HepG2 (cell line): ENCODE results near the gene CR1L. TPM values are rescaled to one million over a fixed set of nuclear protein-coding genes. Genes with fewer than 3 reads are reported as not detected.

Experiments
- ATAC-seq: fragments of 200-7000 bp; cut with Tn5 transposase; 3 replicates; pipeline ENCODE4 v1.9.1; 2020; ENCODE audit warnings: mild to moderate bottlenecking, moderate library complexity
- BruUV-seq: library from RNA; stranded (reverse); fragments of 400-500 nt; replicated peaks from 2 replicates; lab custom pipeline; 2021; lab: Mats Ljungman, UMichigan
- CTCF ChIA-PET: fragments of 300-600 bp; formaldehyde crosslinking; extraction: SDS; loops from one replicate; lab custom pipeline; 2021; ENCODE audit warnings: low total read pairs, inconsistent platforms, low intra/inter-chr PET ratio; lab: Yijun Ruan, JAX
- POLR2A ChIA-PET: fragments of 350-600 bp; sonication (Branson Sonifier 250); formaldehyde crosslinking; loops from one replicate; lab custom pipeline; 2020; ENCODE audit warnings: antibody characterized with exemption, inconsistent platforms; lab: Yijun Ruan, JAX
- DNase-seq: peaks from one replicate; pipeline ENCODE4 v3.0.0-alpha.2; 2015; ENCODE audit warnings: low spot score
- FAIRE-seq: peaks from 3 replicates; lab custom pipeline; 2011; peaks lifted over from hg19 to GRCh38; lab: Jason Lieb, UNC
- H2AFZ ChIP-seq: one replicate; pipeline ENCODE4 v1.6.1; 2011; ENCODE audit warnings: low read length, inconsistent platforms
- H3K27ac ChIP-seq: fragments of 300-600 bp; 3 replicates; pipeline ENCODE4 v1.8.0; 2011; ENCODE audit warnings: mixed run types, mild to moderate bottlenecking, mixed read lengths, low read length, inconsistent platforms; ENCODE audit not compliant: insufficient read depth; ENCODE audit errors: extremely low read length
- H3K27me3 ChIP-seq, 2 experiments: fragments of 200-600 bp in 1 of 2; 2 replicates in 1 of 2; 3 replicates in 1 of 2; pipeline versions ENCODE4 v1.6.0 to v1.8.0; 2011; ENCODE audit warnings: low read length in 2 of 2, mild to moderate bottlenecking in 2 of 2, moderate library complexity in 2 of 2, inconsistent platforms in 1 of 2; ENCODE audit not compliant: insufficient read depth in 2 of 2, control insufficient read depth in 1 of 2
- H3K36me3 ChIP-seq, 2 experiments: fragments of 200-600 bp in 1 of 2; replicated peaks in 1 of 2; 2 replicates in 1 of 2; 3 replicates in 1 of 2; pipeline versions ENCODE4 v1.5.1 to v1.8.0; 2011; ENCODE audit warnings: low read length in 2 of 2, inconsistent platforms in 1 of 2; ENCODE audit not compliant: insufficient read depth in 2 of 2, control insufficient read depth in 1 of 2
- H3K4me1 ChIP-seq: 2 replicates; pipeline ENCODE4 v1.5.1; 2012; ENCODE audit warnings: low read length, inconsistent platforms; ENCODE audit not compliant: insufficient read depth
- H3K4me2 ChIP-seq: 2 replicates; pipeline ENCODE4 v1.6.0; 2011; ENCODE audit warnings: low read depth, low read length, inconsistent platforms
- H3K4me3 ChIP-seq, 3 experiments: fragments of 200-600 bp in 1 of 3; sonication (generic), shearing (Covaris generic) in 1 of 3; replicated peaks in 1 of 3; 2 replicates each; pipeline ENCODE4 v1.5.1; 2011 to 2016; ENCODE audit warnings: low read length in 3 of 3, inconsistent platforms in 2 of 3, low read depth in 2 of 3, mild to moderate bottlenecking in 2 of 3, control low read depth in 1 of 3, mixed read lengths in 1 of 3; ENCODE audit not compliant: insufficient read depth in 1 of 3
- H3K79me2 ChIP-seq: one replicate; pipeline ENCODE4 v1.6.1; 2011; ENCODE audit warnings: low read length, inconsistent platforms; ENCODE audit not compliant: insufficient read depth
- H3K9ac ChIP-seq: 2 replicates; pipeline ENCODE4 v1.6.0; 2011; ENCODE audit warnings: mild to moderate bottlenecking, low read depth, low read length, inconsistent platforms; ENCODE audit not compliant: insufficient read depth
- H3K9me3 ChIP-seq: 2 replicates; pipeline ENCODE4 v1.5.1; 2012; ENCODE audit warnings: mild to moderate bottlenecking, low read length
- H4K20me1 ChIP-seq: 2 replicates; pipeline ENCODE4 v1.6.0; 2011; ENCODE audit warnings: inconsistent platforms, mild to moderate bottlenecking, low read length, moderate library complexity; ENCODE audit not compliant: insufficient read depth
- AGO2 ChIP-seq: fragments of 200-400 bp; formaldehyde crosslinking; optimal IDR thresholded peaks from 2 replicates; pipeline ENCODE3; 2017; ENCODE audit warnings: mild to moderate bottlenecking, low read depth, low read length, moderate library complexity
- KLF11 ChIP-seq: IDR thresholded peaks from 2 replicates; pipeline ENCODE4 v1.6.1; 2016; ENCODE audit warnings: missing compliant biosample characterization
- MLXIP ChIP-seq: sonication (generic); formaldehyde crosslinking; IDR thresholded peaks from 2 replicates; pipeline ENCODE4 v1.9.0; 2021; ENCODE audit warnings: missing genetic modification reagents, borderline replicate concordance
- MNT ChIP-seq: fragments of 450-650 bp; IDR thresholded peaks from 2 replicates; pipeline ENCODE4 v1.6.1; 2016
- PHF8 ChIP-seq: sonication (generic); formaldehyde crosslinking; IDR thresholded peaks from 2 replicates; pipeline ENCODE4 v1.5.0; 2020; ENCODE audit warnings: missing genetic modification reagents
- POLR2AphosphoS2 ChIP-seq: IDR thresholded peaks from 2 replicates; pipeline ENCODE4 v1.6.1; 2011; ENCODE audit warnings: low read depth, low read length, improper control_type of control experiment
- RBM22 ChIP-seq: fragments of 200-400 bp; formaldehyde crosslinking; optimal IDR thresholded peaks from 2 replicates; pipeline ENCODE3; 2017; ENCODE audit warnings: mild to moderate bottlenecking, low read length, moderate library complexity
- SALL2 ChIP-seq: sonication (generic); formaldehyde crosslinking; IDR thresholded peaks from 2 replicates; pipeline ENCODE4 v1.8.1; 2023; ENCODE audit warnings: mild to moderate bottlenecking, missing genetic modification reagents, inconsistent platforms
- SP2 ChIP-seq: sonication (generic); formaldehyde crosslinking; IDR thresholded peaks from 2 replicates; pipeline ENCODE4 v1.5.1; 2020; ENCODE audit warnings: mild to moderate bottlenecking, missing genetic modification reagents
- ZBTB43 ChIP-seq: sonication (generic); formaldehyde crosslinking; conservative IDR thresholded peaks from 2 replicates; pipeline ENCODE4 v1.4.0; 2020; ENCODE audit warnings: missing genetic modification reagents
- ZBTB44 ChIP-seq: sonication (generic); formaldehyde crosslinking; IDR thresholded peaks from 2 replicates; pipeline ENCODE4 v1.4.0; 2020; ENCODE audit warnings: missing genetic modification reagents
- ZNF589 ChIP-seq: sonication (generic); formaldehyde crosslinking; conservative IDR thresholded peaks from 2 replicates; pipeline ENCODE4 v1.8.0; 2022; ENCODE audit warnings: mild to moderate bottlenecking, moderate library complexity, missing genetic modification reagents
- WGBS: methylation state at CpG from one replicate; pipeline ENCODE4 v1.1.6; 2017; ENCODE audit warnings: low lambda C conversion rate; 5-methylcytosine and 5-hydroxymethylcytosine counted together
- in situ Hi-C: cut with HindIII; loops from 2 replicates; pipeline ENCODE4 v1.10.0; 2017; ENCODE audit warnings: low pct_unique_long_range_greater_than_20kb; ENCODE audit not compliant: extremely low pct_ligation_motif_present
- intact Hi-C: fragments of 100-400 bp; cut with micrococcal nuclease; formaldehyde crosslinking; loops from one replicate; pipeline ENCODE4 v1.10.0; 2022; ENCODE audit not compliant: unreplicated experiment
- polyA plus RNA-seq, 8 experiments: library from polyadenylated mRNA; depleted of rRNA in 3 of 8; stranded (reverse) in 7 of 8; unstranded in 1 of 8; fragments of >200 nt; fragmentation: Illumina TruSeq in 4 of 8; extraction: Trizol in 4 of 8; gene quantifications; 2 replicates each; pipeline versions ENCODE4 v1.2.1 to v1.2.3, GENCODE V29; 2011 to 2016; ENCODE audit warnings: low read depth in 4 of 8, missing spikeins in 1 of 8, mixed read lengths in 1 of 8; ENCODE audit not compliant: insufficient read depth in 1 of 8
- total RNA-seq, 5 experiments: library from RNA; depleted of rRNA; stranded (reverse); fragments of >200 nt; fragmentation: Illumina TruSeq; extraction: Trizol; gene quantifications; 2 replicates each; pipeline ENCODE4 v1.2.3, GENCODE V29; 2016; ENCODE audit warnings: low read depth in 1 of 5

Gene CR1L
- total and polyA plus RNA-seq, 2 of the 13 experiments (the other 11 are each of a cell fraction or from before 2014, with no cell fraction given), result not detected

GRCh38 chr1:207763091-207763490 is 118.2 kb downstream of the CR1L start (continued):
- TF ChIP-seq KLF11 (no peak), ZNF589 (no peak)

GRCh38 chr1:207763972-207764371 is 119.0 kb downstream of the CR1L start:
- CTCF ChIA-PET, result no interaction called here

GRCh38 chr1:207766569-207766968 is 121.6 kb downstream of the CR1L start:
- DNase-seq (no peak), ATAC-seq (no peak), FAIRE-seq (no peak)
- no peak overlapping the region for H3K4me2 ChIP-seq
- H3K27ac ChIP-seq, result no peak overlapping the region
- intact Hi-C loops (no loop called here), in situ Hi-C loops (no loop called here)
- H3K79me2 ChIP-seq, result no peaks in the 10 kb centered on the region
- POLR2A ChIA-PET, result no interaction called here
- 97% methylated on average over 1 of the region's 1 CpG for WGBS
- peaks cover 7 to 69% of the 10 kb centered on the region in 2 experiments for H3K36me3 ChIP-seq
- no peaks in the 10 kb centered on the region for H4K20me1 ChIP-seq
- CTCF ChIA-PET, result no interaction called here
- H3K9me3 ChIP-seq, result no peaks in the 10 kb centered on the region
- H2AFZ ChIP-seq, result no peak overlapping the region
- no peak overlapping the region for H3K9ac ChIP-seq
- H3K4me1 ChIP-seq, result no peaks in the 10 kb centered on the region
- H3K4me3 ChIP-seq, result no peak overlapping the region
- BruUV-seq, result no TSS peak
- H3K27me3 ChIP-seq, result no peaks in the 10 kb centered on the region
- TF ChIP-seq MNT (no peak), PHF8 (no peak), SP2 (no peak), MLXIP (CRISPR knock-in tag) (no peak), ZBTB44 (CRISPR knock-in tag) (no peak), SALL2 (CRISPR knock-in tag) (no peak), ZBTB43 (no peak)

More at GRCh38 chr1:207763972-207764371, 119.0 kb downstream of the CR1L start:
- Histone ChIP-seq H3K27ac (no peak overlapping the region), H2AFZ (no peak overlapping the region), H4K20me1 (no peaks in the 10 kb centered on the region), H3K9ac (no peak overlapping the region), H3K36me3 (peaks cover 8 to 83% of the 10 kb centered on the region in 2 experiments), H3K4me2 (no peak overlapping the region), H3K4me3 (no peak overlapping the region), H3K9me3 (no peaks in the 10 kb centered on the region), H3K27me3 (no peaks in the 10 kb centered on the region), H3K4me1 (no peaks in the 10 kb centered on the region), H3K79me2 (peaks cover 3% of the 10 kb centered on the region)
- no peak for FAIRE-seq
- no TSS peak for BruUV-seq
- intact Hi-C loops, result no loop called here
- over 99% methylated on average over 9 of the region's 9 CpGs for WGBS
- ATAC-seq, result no peak
- POLR2A ChIA-PET, result no interaction called here
- TF ChIP-seq RBM22, result peak; percentile 67
- peak; percentile 22 for TF ChIP-seq AGO2
- TF ChIP-seq POLR2AphosphoS2, result no peak
- DNase-seq, result no peak
- in situ Hi-C loops, result no loop called here
